Measurements from ENCODE around the gene PLCH1.

Gene PLCH1

DNA sequence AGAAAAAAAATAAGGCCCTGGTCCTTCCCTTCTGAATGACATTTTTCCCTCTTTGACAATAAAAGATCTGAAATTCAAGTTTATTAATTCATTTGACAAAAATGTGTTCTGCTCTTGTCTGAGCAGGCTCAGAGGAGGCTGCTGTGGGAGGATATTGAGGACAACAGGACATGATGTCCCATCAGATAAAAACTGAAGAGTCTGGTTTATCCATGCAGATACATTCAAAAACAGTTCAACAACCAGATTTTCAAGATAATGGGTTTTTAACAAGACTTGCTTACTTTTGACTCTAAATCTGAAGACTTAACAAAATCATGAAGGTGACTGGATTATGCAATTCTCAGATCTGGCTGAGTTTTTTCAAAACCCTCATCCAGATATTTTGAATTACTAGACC is 414.5 kb downstream of the PLCH1 start:
- H3K4me3 ChIP-seq (ENCODE audit: low read depth, low read length), result no peak overlapping the region
- TF ChIP-seq, protein P1, sequence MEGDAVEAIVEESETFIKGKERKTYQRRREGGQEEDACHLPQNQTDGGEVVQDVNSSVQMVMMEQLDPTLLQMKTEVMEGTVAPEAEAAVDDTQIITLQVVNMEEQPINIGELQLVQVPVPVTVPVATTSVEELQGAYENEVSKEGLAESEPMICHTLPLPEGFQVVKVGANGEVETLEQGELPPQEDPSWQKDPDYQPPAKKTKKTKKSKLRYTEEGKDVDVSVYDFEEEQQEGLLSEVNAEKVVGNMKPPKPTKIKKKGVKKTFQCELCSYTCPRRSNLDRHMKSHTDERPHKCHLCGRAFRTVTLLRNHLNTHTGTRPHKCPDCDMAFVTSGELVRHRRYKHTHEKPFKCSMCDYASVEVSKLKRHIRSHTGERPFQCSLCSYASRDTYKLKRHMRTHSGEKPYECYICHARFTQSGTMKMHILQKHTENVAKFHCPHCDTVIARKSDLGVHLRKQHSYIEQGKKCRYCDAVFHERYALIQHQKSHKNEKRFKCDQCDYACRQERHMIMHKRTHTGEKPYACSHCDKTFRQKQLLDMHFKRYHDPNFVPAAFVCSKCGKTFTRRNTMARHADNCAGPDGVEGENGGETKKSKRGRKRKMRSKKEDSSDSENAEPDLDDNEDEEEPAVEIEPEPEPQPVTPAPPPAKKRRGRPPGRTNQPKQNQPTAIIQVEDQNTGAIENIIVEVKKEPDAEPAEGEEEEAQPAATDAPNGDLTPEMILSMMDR (IDR thresholded peaks at IDR 0.05; ENCODE audit: borderline replicate concordance, insufficient read depth, low read depth, low read length), result no peak

- TF ChIP-seq, protein P1 (IDR thresholded peaks at IDR 0.05; ENCODE audit: borderline replicate concordance, insufficient read depth, low read depth, low read length), result no peak
- H3K4me3 ChIP-seq (ENCODE audit: low read depth, low read length), result no peak overlapping the region
These were observed 415.3 kb downstream of the PLCH1 start for GRCh38 chr3:155329513-155330048.

GRCh38 chr3:155327871-155328270 is 417.0 kb downstream of the PLCH1 start:
- TF ChIP-seq, protein P1 (IDR thresholded peaks at IDR 0.05; ENCODE audit: borderline replicate concordance, insufficient read depth, low read depth, low read length), result no peak
- H3K4me3 ChIP-seq (ENCODE audit: low read depth, low read length), result no peak overlapping the region

DNA sequence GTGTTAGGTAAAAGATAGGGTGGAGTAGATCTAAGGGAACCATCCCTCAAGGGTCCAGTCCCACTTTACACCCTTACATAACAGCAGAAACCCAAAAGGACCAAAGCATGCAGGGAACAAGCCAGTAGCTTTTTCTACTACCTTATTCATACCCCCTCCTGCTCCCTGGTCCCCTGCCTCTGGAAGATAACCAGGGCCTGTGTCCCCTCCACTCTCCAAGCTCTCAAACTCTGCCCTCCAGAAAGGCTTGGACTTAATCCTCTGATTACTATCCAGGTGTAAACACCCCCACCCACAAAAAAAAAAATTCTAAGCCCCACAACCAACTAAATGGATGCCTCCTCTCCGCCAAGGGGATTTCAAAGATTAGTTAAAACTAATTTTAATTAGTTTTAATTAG is 417.4 kb downstream of the PLCH1 start:
- H3K4me3 ChIP-seq (ENCODE audit: low read depth, low read length), result no peak overlapping the region
- TF ChIP-seq, protein P1 (IDR thresholded peaks at IDR 0.05; ENCODE audit: borderline replicate concordance, insufficient read depth, low read depth, low read length), result no peak

- TF ChIP-seq, protein P1 (IDR thresholded peaks at IDR 0.05; ENCODE audit: borderline replicate concordance, insufficient read depth, low read depth, low read length), result no peak
- no peak overlapping the region for H3K4me3 ChIP-seq (ENCODE audit: low read depth, low read length)
These were observed 418.0 kb downstream of the PLCH1 start for GRCh38 chr3:155326901-155327300.

DNA sequence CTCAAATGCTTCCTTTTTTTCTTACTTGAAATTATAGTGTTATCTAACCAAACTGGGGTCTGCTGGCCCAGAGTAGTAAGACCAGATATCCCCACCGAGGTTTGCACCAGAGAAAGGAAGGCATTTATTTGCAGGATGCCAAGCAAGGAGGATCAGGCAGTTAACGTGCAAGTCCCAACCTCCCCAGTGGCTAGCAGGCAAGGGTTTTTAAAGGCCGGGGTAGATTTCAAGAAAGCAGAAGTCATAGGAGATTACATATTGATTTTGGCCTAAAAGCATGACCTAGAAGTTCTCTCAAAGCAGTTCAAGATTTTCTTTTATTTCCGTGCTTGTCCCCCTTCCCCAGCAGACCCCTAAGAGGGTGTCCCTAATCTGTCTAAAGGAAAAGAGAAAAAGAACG is 418.6 kb downstream of the PLCH1 start:
- H3K4me3 ChIP-seq (ENCODE audit: low read depth, low read length), result no peak overlapping the region
- TF ChIP-seq, protein P1 (IDR thresholded peaks at IDR 0.05; ENCODE audit: borderline replicate concordance, insufficient read depth, low read depth, low read length), result no peak

Data from GM12875 (cell line).